Heart right ventricle (tissue), 16 donors: Measurements from ENCODE around the gene WDCP. TPM values are rescaled to one million over a fixed set of nuclear protein-coding genes. Genes with fewer than 3 reads are reported as not detected.

Experiments
- ATAC-seq, 8 donors: fragments of 200-7000 bp; cut with Tn5 transposase; one replicate each; pipeline ENCODE4 v1.9.1; 2020; ENCODE audit warnings: mild to moderate bottlenecking in 8 of 8, moderate library complexity in 8 of 8, moderate number of reproducible peaks in 1 of 8
- DNase-seq, 2 donors: peaks; one replicate each; pipeline ENCODE4 v3.0.0-alpha.2; 2020
- H3K27ac ChIP-seq, 10 donors: fragments of 200-600 bp; sonication (generic) in 2 of 10; one replicate each; pipeline versions ENCODE4 v1.5.0 to v1.8.0; 2020 to 2022; ENCODE audit warnings: mild to moderate bottlenecking in 3 of 10
- H3K27me3 ChIP-seq, 7 donors: fragments of 200-600 bp; one replicate each; pipeline ENCODE4 v1.8.0; 2021 to 2022; ENCODE audit warnings: mild to moderate bottlenecking in 2 of 7
- H3K36me3 ChIP-seq, 9 donors: fragments of 200-600 bp; sonication (generic) in 1 of 9; one replicate each; pipeline versions ENCODE4 v1.5.0 to v1.8.0; 2020 to 2022; ENCODE audit warnings: mild to moderate bottlenecking in 2 of 9
- H3K4me1 ChIP-seq, 9 donors: fragments of 200-600 bp; sonication (generic) in 1 of 9; one replicate each; pipeline versions ENCODE4 v1.5.0 to v1.8.0; 2020 to 2022; ENCODE audit warnings: mild to moderate bottlenecking in 4 of 9
- H3K4me3 ChIP-seq, 10 donors: fragments of 200-600 bp; sonication (generic) in 2 of 10; one replicate each; pipeline versions ENCODE4 v1.5.0 to v1.8.0; 2020 to 2022; ENCODE audit warnings: mild to moderate bottlenecking in 7 of 10, moderate library complexity in 2 of 10
- H3K9me3 ChIP-seq, 11 donors: fragments of 200-600 bp in 10 of 11; sonication (generic) in 2 of 11; one replicate each; pipeline versions ENCODE4 v1.5.0 to v1.8.0; 2013 to 2022; ENCODE audit warnings: mild to moderate bottlenecking in 2 of 11, control low read depth in 1 of 11, moderate library complexity in 1 of 11
- CTCF ChIP-seq, 9 donors: fragments of 200-600 bp; sonication (generic) in 2 of 9; IDR thresholded peaks; one replicate each; pipeline versions ENCODE4 v1.5.0 to v1.8.0; 2021 to 2022; ENCODE audit warnings: antibody characterized with exemption in 9 of 9, mild to moderate bottlenecking in 5 of 9, moderate library complexity in 1 of 9
- WGBS, 2 donors: extraction: QIAGEN DNeasy Blood & Tissue Kit; methylation state at CpG; one replicate each; pipeline ENCODE4 v1.1.7; 2013; ENCODE audit warnings: inconsistent platforms in 1 of 2; 5-methylcytosine and 5-hydroxymethylcytosine counted together
- intact Hi-C, 10 donors: fragments of 100-400 bp; cut with DNase I; formaldehyde crosslinking; loops; one replicate each; pipeline versions ENCODE4 v1.11.1 to v1.14.2; 2022
- polyA plus RNA-seq, 2 donors: library from polyadenylated mRNA; stranded (reverse); fragments of 200-250 nt; gene quantifications; one replicate each; pipeline ENCODE4 v1.2.3, GENCODE V29; 2013
- total RNA-seq, 10 donors: library from RNA; stranded (reverse); fragmentation: NEBNext Ultra II Directional in 3 of 10; extraction: Animal tissue kit (Norgen Biotek cat#: 25700) in 3 of 10; gene quantifications; one replicate each; pipeline versions ENCODE4 v1.2.1 to v1.2.4, GENCODE V29; 2021 to 2023
- donor health status: Arrhythmogenic right ventricular cardiomyopathy.
- donor health status: ischemic (EF 13 %, LVEDD 7.1; RV severe dilation, severe dysfunction).
- donor health status: healthy with polysubstance abuse.
- donor health status: DM: no; HTN: yes; CAD: no.
- donor health status: DM: no; HTN: no; CAD: no.
- donor health status: ischemic (EF 25% LVEDD 6.9; RV normal size, moderate dysfunction).
- donor health status: ischemic (EF 25% LVEDD 5.7; RV mildly dilated, moderate dysfunction).
- donor health status: healthy.
- donor health status: DM: yes; HTN: yes; CAD: no.
- donor health status: Ischemic cardiomyopathy.
- donor health status: ischemic (EF 35%, LVEDD 5.7; RV mildly dilated, moderate dysfunction).
- donor health status: nonischemic (EF 11% LVEDD 7.7; RV severe dilation, severe dysfunction).
- donor health status: DM: yes; HTN: yes; CAD: no.
- donor health status: PGD.
- donor health status: ischemic (EF 29% LVEDD 5.4; RV normal size, mild dysfunction).
- donor health status: nonischemic (EF 23%, LVEDD 6.1; RV moderate dilation, normal function).

WDCP gene
- total and polyA plus RNA-seq, 12 donors = 1.8 to 10.1 (median 6.0) TPM

GRCh38 chr2:24083567-24084385, 36.6 kb upstream of the WDCP start:
- Histone ChIP-seq H3K27me3 (no peaks in the 10 kb centered on the region), H3K27ac (peak overlapping the region; percentile 55 to 98 (median 90)), H3K4me1 (peaks cover 4 to 23% (median 18%) of the 10 kb centered on the region in 9 donors), H3K9me3 (no peaks in the 10 kb centered on the region), H3K4me3 (peak overlapping the region; percentile 50 to 79 (median 66)), H3K36me3 (peaks cover 0 to 62% (median 4%) of the 10 kb centered on the region in 9 donors)
- intact Hi-C loops = loop anchor here in 8 of 10 donors (1.0 to 10.0 kb wide), 8 partner anchors 36 to 259 kb away; partner anchors contain the start of genes ATAD2B (in 4 of the 8), FAM228B (in 2 of the 8), PFN4 (in 2 of the 8) and FKBP1B (in 1 of the 8)
- no peak for DNase-seq
- peak; percentile 53 to 80 (median 70) for ATAC-seq
- 7 to 8% methylated on average over 30 of the region's 30 CpGs for WGBS, 2 donors
- TF ChIP-seq CTCF (IDR thresholded peaks at IDR 0.05) = no peak

GRCh38 chr2:24082787-24083566, 35.8 kb upstream of the WDCP start:
- no peaks in the 10 kb centered on the region for H3K27me3 ChIP-seq
- peaks cover 4 to 23% (median 18%) of the 10 kb centered on the region in 9 donors for H3K4me1 ChIP-seq
- 81 to 83% methylated on average over 8 of the region's 8 CpGs for WGBS, 2 donors
- no peaks in the 10 kb centered on the region for H3K9me3 ChIP-seq
- ATAC-seq (no peak), DNase-seq (no peak)
- peaks cover 0 to 58% (median 4%) of the 10 kb centered on the region in 9 donors for H3K36me3 ChIP-seq
- peak overlapping the region in 9 of 10 donors; percentile 84 to 98 (median 92) for H3K27ac ChIP-seq
- TF ChIP-seq CTCF (IDR thresholded peaks at IDR 0.05) = no peak
- H3K4me3 ChIP-seq = peak overlapping the region in 8 of 10 donors; percentile 53 to 79 (median 70)
- intact Hi-C loops = loop anchor here in 8 of 10 donors (5.0 to 10.0 kb wide), 5 partner anchors 36 to 258 kb away; partner anchors contain the start of genes ATAD2B (in 1 of the 8), FAM228B (in 1 of the 8), FKBP1B (in 1 of the 8) and PFN4 (in 1 of the 8)

GRCh38 chr2:24080701-24081100, 33.5 kb upstream of the WDCP start:
- Histone ChIP-seq H3K27ac (no peak overlapping the region), H3K27me3 (no peaks in the 10 kb centered on the region), H3K36me3 (peaks cover 0 to 47% (median 4%) of the 10 kb centered on the region in 9 donors), H3K4me1 (peaks cover 9 to 34% (median 22%) of the 10 kb centered on the region in 9 donors), H3K4me3 (no peak overlapping the region), H3K9me3 (no peaks in the 10 kb centered on the region)
- ATAC-seq (no peak), DNase-seq (no peak)
- intact Hi-C loops = loop anchor here in 8 of 10 donors (5.0 to 10.0 kb wide), 5 partner anchors 33 to 256 kb away; partner anchors contain the start of genes ATAD2B (in 1 of the 8), FAM228B (in 1 of the 8), FKBP1B (in 1 of the 8) and PFN4 (in 1 of the 8)
- WGBS, 2 donors = 77 to 80% methylated on average over 2 of the region's 2 CpGs
- no peak for TF ChIP-seq CTCF (IDR thresholded peaks at IDR 0.05)
